Spleen (tissue), 7 donors: ENCODE measurements around the gene DEFB132.

Source experiments
- POLR2A ChIP-seq, 3 donors: fragments of 450-650 bp; IDR thresholded peaks; one replicate each; pipeline ENCODE4 v1.5.1; 2017; ENCODE audit warnings: antibody characterized with exemption in 3 of 3, mild to moderate bottlenecking in 1 of 3
- POLR2AphosphoS5 ChIP-seq, 3 donors: sonication (generic); formaldehyde crosslinking; IDR thresholded peaks; one replicate each; pipeline ENCODE4 v1.5.1; 2017; ENCODE audit warnings: antibody characterized with exemption in 3 of 3
- TF ChIP-seq, protein P1 (sequence below), 11 experiments: fragments of 200-600 bp in 7 of 11; fragments of 450-650 bp in 4 of 11; sonication (generic) in 4 of 11; IDR thresholded peaks in 8 of 11; conservative IDR thresholded peaks in 3 of 11; 1 replicate in 7 of 11; 2 replicates in 4 of 11; pipeline versions ENCODE4 v1.4.0 to v1.8.0; 2016 to 2021; ENCODE audit warnings: antibody characterized with exemption in 11 of 11, inconsistent platforms in 4 of 11, mild to moderate bottlenecking in 1 of 11
- donor health status: DM: no; HTN: no; CAD: no; lungs with moderate emphysema.
- donor health status: DM: no; HTN: no; CAD: no.
- donor health status: DM: no; HTN: no; CAD: no.

GRCh38 chr20:305745-306144 lies 48.2 kb downstream of the DEFB132 start:
- TF ChIP-seq, protein P1, sequence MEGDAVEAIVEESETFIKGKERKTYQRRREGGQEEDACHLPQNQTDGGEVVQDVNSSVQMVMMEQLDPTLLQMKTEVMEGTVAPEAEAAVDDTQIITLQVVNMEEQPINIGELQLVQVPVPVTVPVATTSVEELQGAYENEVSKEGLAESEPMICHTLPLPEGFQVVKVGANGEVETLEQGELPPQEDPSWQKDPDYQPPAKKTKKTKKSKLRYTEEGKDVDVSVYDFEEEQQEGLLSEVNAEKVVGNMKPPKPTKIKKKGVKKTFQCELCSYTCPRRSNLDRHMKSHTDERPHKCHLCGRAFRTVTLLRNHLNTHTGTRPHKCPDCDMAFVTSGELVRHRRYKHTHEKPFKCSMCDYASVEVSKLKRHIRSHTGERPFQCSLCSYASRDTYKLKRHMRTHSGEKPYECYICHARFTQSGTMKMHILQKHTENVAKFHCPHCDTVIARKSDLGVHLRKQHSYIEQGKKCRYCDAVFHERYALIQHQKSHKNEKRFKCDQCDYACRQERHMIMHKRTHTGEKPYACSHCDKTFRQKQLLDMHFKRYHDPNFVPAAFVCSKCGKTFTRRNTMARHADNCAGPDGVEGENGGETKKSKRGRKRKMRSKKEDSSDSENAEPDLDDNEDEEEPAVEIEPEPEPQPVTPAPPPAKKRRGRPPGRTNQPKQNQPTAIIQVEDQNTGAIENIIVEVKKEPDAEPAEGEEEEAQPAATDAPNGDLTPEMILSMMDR (IDR thresholded peaks at IDR 0.05 in 8 of 11, conservative IDR thresholded peaks at IDR 0.05 in 3 of 11) = no peak
- TF ChIP-seq POLR2AphosphoS5 (IDR thresholded peaks at IDR 0.05) (no peak), POLR2A (IDR thresholded peaks at IDR 0.05) (no peak)
